CD4-positive, alpha-beta T cell treated with Interleukin-6 for 4 hours (primary cell): ENCODE data around the gene SERGEF.

Experiments used
- DNase-seq: peaks from one replicate; pipeline ENCODE4 v3.0.0-alpha.2; 2020; ENCODE audit warnings: mixed read lengths

SERGEF gene

DNA sequence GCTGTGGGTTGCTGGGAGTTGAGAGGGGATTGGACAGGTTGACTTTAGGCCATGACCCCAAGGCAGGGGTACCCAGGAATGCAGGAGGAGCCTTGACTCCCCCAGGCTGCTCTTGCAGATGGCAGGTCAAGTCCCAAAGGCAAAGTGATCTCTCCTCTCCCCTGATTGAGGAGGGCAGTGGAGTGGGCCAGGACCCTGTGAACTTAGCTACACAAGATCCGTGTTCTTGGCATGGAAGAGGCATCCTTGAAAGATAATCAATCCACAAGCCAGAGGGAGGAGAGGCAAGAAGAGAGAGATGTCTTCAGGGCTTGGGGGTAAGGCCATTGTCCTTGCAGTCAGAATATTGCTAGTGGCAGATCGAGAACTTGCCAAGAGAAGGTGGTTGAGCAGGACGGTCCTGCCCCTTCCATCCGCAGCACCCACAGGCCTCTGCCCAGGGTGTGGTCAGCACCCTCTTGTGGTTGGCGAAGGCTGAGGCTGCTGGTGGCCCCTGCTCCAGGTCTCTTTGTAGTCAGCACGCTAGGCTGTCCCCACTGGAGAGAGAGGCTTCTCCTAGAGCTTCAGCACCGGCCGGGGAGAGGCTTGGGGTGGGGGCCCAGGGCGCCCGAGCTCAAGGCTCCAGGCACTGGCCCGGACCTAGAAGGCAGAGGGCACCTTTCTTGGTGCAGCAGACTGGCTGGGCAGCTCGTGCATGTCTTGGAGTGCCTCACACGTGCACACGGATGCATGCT, 232.8 kb downstream of the SERGEF start:
- no peak for DNase-seq

DNA sequence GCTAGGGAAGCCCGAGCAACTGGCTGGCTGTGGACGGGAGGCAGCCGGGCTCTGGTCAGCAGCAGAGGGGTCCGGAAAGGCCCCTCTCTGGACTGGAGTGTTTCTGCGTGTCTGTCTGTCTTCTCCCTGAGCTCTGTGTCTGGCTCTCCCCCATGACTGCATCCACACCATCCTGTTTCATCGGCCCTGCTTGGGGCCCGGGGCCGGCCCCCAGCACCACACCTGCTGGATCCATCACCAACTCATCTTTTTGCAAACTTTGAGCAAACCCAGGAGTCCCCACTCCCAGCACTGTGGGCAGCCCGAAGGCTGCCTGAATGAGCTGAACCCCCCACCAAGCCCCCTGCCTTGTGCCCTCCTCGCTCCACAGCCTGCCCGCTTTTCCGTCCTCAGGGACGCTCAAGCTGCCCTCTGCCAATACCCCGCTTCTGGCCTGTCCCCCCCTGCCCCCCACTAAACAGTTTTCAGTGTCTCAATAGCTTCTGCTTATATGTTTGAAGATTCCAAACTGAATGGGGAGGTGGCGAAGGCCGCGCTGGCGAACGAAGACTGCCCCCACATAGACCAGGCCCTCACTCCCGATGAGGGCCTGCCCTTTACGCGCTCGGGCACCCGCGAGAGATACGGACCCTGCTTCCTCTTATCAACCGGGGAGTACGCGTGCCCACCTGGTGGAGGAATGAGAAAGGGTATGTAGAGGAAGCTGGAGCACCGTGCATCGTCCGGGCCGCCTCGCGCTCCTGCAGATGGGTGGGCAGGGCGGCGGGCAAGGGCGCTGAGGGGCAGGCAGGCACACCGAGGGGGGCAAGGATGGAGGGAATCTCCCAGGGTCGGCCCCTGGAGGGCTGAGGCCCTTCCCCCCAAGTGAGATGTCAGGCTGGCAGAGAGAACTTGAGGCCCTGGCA, 233.6 kb downstream of the SERGEF start:
- no peak for DNase-seq

DNA sequence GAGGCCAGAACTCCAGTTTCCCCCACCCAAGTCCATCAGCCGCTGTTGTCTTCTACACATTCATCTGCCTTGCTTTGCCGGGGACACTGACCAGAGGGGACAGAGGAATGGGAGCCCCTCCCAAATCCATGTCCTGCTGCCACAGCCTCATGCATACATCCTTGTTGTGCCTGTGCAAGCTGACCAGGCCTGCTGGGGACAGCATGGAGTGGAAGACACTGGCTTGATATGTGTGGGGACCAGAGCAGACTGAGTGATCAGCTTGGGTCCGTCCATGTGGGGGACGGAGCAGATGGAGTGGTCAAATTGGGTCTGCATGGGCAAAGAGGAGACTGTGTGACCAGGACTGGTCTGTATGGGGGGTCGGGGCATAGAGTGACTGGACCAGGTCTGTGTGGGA, 234.5 kb downstream of the SERGEF start:
- DNase-seq, result no peak

DNA sequence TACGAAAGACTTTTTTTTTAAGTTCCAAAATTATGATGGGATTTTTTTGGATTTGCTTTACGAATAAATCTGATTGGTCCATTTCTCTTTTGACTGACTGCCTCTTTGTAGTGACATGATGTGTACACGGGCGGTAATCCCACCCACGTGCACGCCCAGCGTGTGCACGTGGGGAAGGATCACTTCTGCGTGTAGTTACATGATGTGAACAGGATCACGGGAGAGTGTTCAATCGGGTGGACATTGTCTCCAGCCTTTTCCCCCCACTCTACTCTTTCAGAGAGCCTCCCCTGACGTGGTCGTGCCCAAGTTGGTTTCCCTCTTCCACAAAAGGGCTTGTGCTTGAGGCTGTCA, 235.1 kb downstream of the SERGEF start:
- no peak for DNase-seq

DNA sequence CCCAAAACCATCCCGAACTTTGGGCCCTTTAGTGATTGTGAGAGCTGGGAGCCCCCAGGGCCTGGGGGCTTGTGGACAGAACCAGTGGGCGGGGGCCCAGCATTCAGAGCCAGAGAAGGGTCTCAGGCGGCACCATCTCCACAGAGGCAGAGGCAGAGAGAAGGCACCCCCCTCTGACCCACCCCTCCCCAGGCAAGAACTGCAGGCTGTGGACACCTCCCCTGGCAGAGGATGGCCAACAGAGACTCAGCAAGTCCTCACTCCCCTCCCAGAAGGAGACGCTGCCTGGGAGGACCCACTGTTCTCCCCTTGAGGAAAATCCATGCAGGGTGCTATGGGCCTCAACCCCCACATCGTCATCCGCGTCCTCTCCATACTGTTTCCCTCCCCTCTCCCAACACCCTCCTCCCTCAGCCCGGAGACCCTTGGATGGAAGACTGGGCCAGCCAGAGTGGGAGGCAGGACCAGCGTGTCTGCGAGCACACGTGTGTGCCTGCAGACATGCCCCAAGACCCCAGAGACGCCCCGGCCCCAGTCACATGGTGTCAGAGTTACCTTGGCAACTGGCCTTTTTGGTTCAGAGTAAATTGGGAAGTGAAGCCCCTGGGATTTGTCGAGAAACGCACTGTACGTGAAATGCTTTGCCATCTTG, 235.6 kb downstream of the SERGEF start:
- DNase-seq, result no peak

DNA sequence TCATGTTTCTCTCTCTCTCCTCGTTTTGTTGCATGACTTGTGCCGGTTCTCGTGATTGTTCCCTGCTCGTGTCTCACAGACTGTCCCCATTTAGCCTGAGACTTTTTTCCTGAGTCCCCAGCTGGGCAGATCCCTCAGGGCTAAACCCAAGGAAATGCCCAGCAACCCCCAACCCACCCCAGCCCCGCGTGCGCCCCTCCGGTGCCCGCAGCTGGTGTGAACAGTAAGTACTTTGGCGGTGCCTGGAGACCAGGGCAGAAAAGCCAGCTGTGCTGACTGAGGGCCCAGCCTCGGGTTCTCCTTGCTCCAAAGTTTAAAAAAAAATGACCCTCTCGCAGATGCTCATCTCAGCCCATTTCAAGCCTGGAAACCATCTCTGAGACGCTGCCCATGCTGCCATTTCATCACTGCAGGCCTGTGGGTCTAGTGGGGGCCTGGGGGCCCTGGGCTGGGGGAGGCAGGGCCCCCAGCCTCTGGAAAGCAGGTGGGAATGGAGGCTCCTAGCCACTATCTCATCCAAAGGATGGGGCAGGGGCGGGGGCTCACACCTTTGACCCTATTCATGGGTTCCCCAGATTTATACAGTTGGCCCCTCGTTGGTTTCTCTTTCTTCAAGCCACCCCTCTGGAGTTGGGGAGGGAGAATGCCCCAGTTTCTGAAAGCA, 236.5 kb downstream of the SERGEF start:
- no peak for DNase-seq

DNA sequence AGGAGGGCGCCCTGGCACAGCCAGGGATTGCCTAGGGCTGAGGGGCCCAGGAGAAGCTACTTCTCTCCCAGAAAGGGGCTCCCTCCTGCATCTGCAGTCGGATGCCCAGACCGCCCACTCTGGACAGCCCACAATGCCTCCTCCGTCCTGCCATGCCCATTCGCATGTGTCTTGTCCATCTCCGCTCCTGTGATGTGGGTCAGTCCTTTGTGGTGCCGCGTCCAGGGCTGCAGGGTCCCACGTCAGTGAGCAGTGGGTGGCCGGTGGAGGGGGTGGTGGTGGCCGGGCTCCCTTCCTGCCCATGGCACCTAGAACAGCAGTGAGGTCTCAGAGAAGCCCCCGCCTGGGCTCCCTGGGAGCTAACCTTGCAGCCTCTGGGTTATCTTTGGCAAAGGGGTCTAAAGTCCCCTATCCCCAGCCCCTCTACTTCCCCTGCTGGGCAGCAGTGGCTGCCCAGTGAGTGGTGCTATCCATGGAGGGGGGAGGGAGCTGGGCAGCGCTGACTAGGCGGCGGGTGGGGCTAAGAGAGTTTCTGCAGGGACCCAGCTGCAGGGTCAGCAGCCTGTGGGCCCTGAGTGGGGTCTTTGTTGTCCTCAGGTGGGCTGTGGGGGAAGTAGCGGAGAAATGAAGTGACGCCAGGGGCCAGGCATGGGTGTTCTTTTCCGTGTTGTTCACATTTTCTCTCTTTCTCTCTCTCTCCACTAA, 237.2 kb downstream of the SERGEF start:
- no peak for DNase-seq

DNA sequence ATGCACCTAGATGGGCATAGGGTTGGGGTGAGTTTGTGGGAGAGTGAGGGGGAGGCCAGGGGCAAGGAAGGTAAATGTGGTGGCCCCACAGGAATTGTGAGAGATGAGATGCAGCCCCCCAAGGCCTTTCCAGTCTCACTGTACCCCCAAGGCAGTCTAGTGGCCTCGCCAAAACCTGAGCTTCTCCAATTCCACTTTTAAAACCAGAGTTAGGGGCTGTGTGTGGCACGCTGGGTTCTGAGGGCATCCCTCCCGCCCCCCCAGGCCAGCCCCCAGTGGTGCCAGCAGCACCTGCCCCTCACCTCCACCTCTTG, 237.9 kb downstream of the SERGEF start:
- DNase-seq, result no peak

DNA sequence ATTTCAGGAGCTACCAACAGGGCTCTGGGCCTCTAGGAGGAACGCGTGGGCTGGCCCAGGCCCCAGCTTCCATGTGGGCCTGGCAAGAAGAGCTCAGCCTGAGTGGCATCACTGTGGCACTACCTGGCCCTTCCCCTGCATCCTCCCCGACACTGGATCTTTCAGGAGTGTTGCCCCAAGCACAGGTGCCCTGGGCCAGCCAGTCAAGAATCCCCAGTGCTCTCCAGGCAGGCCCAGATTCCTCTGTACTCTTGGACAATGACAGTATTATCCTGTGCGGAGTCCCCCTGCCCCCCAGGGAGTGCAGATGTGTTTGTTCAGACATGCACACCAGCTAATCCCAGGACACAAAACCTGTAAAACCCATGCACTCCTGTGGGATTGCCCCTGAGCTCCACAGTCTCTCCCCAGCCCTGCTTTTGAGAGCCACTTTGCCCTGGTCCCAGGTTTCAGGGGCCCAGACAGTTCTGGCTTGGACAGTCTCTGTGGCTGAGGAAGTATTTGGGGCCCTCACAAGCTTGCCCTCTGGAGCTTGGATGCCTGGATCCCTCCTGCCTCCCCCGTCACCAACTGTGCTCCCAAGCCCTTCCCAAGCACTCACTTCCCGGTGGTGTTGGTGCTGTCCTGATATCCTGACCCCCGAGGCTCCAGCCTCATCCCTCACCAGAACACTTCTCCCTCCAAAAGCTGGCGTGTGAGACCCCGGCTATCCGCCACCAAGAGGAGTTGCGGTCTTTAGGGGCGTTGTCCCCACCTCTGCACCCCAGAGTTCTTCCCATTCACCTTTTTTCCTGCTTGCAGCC, 238.4 kb downstream of the SERGEF start:
- DNase-seq, result no peak

DNA sequence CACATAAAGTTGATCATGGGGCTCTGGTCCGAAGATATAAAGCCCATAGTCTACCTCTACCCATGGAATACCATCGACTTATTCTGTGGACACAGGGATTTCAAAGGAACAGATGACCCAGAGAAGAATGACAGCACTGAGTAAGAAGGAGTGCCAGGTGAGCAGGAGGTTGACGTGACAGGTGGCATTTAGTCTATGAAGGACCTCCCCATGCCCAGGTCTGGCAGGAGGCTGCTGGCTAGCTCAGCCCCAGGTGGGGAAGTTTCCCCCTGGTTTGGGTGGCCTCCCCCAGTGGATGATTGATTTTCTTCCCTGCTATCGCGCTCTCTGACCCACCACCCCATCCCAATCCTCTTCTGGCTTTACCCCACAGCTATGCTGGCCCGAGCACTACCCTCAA, 239.2 kb downstream of the SERGEF start:
- no peak for DNase-seq

DNA sequence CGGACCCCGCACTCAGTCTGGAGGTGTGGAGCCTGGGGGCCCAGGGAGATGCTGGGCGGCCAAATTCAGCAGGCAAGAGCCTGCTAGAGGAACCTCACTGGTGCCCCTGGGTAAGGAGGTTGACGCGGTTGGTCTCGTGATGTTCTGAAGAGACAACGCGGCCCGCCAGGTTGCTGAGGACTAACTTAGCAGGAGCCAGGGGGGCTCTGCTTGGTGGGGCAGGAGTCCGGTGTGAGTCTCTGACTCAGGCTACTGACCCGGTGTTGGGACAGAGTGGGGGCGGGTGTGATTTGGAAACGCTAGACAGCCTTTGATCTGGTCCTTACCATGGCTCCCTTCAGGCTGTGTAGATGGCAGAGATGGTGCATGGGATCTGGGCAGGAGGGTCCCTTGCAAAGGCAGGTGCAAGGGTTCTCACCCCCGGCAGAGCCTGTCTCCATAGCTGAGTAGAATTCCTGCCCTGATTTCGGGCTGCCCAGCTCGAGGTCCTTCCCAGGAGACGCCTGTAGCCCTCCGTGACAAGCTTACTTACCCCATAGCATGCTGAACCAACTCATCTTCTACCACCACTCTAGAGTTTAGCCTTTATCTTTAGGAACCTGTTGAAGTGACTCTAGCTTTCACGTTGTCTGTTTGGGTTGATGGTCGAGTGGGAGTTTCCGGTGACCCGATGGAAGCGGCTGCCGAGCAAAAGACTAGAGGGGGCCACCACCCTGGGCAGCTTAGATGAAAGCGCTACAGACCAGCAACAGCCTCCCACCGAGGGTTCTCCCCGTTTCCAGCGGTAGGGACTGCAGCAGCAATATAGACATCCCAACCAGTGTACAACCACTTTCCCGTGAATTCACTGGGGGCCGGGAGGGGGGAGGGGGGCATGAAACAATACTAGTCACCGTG, 239.9 kb downstream of the SERGEF start:
- DNase-seq, result no peak

DNA sequence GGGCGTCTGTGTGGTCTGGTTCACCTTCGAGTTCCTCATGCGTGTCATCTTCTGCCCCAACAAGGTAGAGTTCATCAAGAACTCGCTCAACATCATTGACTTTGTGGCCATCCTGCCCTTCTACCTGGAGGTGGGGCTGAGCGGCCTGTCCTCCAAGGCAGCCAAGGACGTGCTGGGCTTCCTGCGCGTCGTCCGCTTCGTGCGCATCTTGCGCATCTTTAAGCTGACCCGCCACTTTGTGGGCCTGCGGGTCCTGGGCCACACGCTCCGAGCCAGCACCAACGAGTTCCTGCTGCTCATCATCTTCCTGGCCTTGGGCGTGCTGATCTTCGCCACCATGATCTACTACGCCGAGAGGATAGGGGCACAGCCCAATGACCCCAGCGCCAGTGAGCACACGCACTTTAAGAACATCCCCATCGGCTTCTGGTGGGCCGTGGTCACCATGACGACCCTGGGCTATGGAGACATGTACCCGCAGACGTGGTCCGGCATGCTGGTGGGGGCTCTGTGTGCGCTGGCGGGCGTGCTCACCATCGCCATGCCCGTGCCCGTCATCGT, 240.9 kb downstream of the SERGEF start:
- no peak for DNase-seq

DNA sequence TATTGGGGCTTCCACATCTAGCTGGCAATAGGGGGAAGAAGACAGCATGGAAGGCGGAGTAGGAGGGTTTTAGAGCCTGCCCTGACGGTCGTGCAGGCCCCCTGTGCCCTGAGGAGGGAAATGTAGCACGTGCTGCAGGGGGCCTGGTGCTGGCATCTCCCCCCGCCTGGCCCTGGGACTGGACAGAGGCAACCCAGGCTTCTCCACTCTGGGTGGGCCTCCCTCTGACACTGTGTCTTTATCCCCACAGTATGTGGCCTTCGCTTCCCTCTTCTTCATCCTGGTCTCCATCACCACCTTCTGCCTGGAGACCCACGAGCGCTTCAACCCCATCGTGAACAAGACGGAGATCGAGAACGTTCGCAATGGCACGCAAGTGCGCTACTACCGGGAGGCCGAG, 241.4 kb downstream of the SERGEF start:
- DNase-seq, result no peak

DNA sequence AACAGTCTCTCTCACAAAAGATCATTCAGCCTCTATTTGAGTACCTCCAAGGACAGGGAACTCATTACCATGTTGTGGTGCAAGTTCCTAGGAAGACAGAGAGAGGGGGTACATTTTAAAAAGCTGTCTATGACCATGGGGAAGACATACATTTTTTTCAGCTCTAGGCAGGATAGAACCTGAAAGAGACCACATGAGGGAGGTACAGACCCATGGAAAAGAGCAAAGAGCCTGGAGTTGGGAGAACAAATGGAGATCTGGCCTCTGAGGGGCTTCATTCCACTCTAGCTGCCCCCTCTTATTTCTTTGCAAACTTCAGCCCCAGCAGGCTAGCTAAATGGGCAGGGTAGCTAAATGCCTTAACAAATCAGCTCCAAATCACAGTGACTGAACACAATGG, 241.9 kb downstream of the SERGEF start:
- no peak for DNase-seq

DNA sequence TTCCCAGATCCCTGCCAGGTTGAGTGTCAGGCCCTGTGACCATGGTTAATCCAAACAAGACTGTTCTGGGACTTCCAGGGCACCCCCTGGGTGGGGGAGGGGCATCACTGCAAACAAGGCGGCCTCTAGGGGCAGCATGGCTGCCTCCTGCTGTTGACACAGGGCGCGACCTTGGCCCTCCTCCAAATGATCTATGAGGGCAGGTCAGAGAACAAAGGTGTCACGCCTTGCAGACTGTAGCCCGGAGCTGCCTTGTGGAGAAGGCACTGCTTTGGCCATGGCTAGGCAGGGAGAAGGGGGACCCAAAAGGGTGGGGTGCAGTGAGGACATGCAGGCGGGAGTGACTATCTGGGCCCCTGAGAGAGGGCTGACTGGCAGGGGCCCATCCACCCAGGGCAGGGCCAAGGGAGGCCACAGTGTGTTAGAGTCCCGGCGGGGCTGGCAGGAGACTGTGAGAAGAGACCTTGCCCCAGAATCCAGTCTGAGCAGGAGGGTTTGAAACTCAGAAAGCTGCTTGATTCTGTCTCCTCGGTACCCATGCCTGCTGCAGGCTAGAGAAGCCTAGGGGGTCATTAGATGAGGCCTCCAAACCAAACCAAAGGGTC, 242.7 kb downstream of the SERGEF start:
- DNase-seq, result no peak

DNA sequence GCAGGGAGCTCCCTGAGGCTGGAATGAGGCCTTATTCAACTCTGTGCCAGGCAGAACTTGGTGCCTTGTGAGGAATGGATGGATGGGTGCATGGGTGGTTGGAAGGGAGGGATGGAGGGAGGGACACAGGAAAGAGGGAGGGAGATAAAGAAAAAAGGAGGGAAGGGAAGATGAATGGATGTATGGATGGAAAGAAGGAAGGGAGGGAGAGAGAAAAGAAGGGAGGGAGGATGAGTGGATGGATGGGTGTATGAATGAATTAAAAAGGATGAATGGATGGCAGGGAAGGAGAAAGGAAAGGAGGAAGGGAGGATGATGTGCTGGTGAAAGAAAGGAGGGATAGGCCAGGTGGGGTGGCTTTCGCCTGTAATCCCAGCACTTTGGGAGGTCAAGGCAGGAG, 243.6 kb downstream of the SERGEF start:
- DNase-seq, result no peak

DNA sequence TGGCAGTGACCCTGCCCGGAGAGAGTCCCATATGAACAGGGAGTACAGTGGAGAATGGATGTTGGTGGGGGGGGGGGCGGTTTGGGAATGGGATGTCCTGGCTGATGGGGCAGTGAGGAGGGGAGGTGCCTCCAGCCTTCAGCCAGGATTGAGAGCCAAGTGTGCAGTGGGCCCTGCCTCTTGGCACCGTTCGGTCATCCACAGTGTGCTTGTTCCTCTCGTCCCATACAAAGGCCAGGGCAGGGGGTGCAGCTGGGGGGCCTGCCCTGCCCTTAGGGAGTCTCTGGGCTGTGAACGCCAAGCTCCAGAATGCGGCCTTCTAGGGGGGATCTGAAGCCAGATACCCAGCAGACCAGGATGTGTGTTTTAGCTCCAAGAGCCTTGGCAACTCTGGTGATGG, 244.3 kb downstream of the SERGEF start:
- no peak for DNase-seq

DNA sequence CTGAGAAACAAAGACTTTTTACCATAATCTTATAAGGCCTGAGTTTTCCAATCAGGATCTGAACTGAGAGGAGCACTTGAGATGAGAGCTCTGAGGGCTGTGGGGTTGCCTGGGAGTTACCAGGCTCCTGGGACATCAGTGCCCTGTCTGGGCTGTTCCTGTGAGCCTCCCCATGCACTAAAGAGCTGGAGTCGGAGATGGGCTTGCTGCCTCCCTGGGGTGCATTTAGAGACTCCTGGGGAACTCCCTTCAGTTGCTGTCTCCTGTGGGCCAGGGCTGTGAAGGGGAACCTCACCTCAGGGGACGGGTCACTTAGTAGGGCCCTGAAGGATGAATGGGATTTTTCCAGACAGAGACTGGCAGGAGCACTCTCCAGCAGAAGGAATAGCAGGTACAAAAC, 244.9 kb downstream of the SERGEF start:
- no peak for DNase-seq

DNA sequence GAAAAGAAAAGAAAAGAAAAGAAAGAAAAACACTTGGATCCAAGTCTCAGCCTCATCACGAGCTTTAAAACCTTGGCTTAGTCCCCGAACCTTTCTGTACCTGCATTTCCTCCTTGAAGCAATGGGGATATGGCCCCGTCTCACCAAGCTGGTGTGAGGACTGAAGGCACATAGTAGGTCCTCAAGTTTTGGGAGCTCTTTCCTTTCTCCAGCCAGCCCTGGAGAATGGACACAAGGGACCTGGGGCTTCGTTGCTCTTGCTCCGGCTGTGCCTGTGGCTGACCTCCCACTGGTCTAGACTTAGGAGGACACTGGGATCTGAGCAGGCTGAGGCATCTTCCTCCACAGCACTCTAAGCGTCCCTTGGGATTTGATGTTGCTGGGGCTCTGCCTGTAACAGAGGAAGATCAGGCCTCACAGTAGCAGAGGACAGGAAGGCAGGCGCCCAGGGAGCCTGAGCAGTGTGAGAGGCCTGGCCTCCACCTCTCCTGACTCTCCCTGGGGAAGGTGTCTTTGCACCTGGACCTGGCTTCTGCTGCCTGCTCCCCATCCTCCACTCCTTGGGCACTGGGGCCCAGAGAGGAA, 245.5 kb downstream of the SERGEF start:
- DNase-seq, result no peak

DNA sequence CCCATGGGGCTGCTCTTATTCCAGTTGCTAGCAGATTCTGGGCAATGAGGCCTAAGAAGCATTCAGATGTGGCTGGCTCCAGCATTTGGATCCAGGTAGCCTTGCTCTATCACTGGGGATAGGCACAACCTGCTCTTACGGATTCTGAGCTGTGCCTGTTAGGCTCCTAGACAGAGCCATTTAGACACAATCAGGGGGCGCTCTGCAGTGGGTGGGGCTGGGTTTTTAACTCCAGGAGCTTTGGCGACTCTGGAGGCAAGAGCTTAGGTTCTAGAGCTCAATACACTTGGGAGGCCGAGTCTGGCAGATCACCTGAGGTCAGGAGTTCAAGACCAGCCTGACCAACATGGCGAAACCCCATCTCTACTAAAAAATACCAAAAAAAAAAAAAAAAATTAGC, 246.3 kb downstream of the SERGEF start:
- no peak for DNase-seq
